MM.1S (cell line): ENCODE measurements around the gene CDKL2.
"Not testable (repeated sequence)": the region's sequence is repeated elsewhere in the genome, so short reads cannot be mapped to it uniquely, and the experiment has no call there.

Source experiments
- DNase-seq: peaks from one replicate; pipeline ENCODE4 v3.0.0-alpha.2; 2015
- H2AFZ ChIP-seq: fragments of 300-600 bp; sonication (generic); 2 replicates; pipeline ENCODE4 v1.6.0; 2016; ENCODE audit warnings: antibody characterized with exemption, low read length
- H3F3A ChIP-seq: fragments of 300-600 bp; sonication (generic); 2 replicates; pipeline ENCODE4 v1.6.1; 2016; ENCODE audit warnings: mild to moderate bottlenecking, antibody characterized with exemption, low read length, moderate library complexity, mixed read lengths; ENCODE audit not compliant: insufficient read depth
- H3K27ac ChIP-seq: fragments of 300-600 bp; sonication (generic); 2 replicates; pipeline ENCODE4 v1.5.1; 2016; ENCODE audit warnings: mild to moderate bottlenecking, low read length
- H3K27me3 ChIP-seq: fragments of 300-600 bp; sonication (generic); replicated peaks from 2 replicates; pipeline ENCODE4 v1.6.0; 2016; ENCODE audit warnings: low read length; ENCODE audit not compliant: insufficient read depth
- H3K36me3 ChIP-seq: fragments of 300-600 bp; sonication (generic); replicated peaks from 2 replicates; pipeline ENCODE4 v1.6.1; 2016; ENCODE audit warnings: mild to moderate bottlenecking, low read length, mixed read lengths; ENCODE audit not compliant: insufficient read depth
- H3K4me1 ChIP-seq: fragments of 300-600 bp; sonication (generic); 2 replicates; pipeline ENCODE4 v1.6.1; 2016; ENCODE audit warnings: low read length, mixed read lengths
- H3K4me2 ChIP-seq: fragments of 300-600 bp; sonication (generic); 2 replicates; pipeline ENCODE4 v1.6.0; 2016; ENCODE audit warnings: low read depth, low read length
- H3K4me3 ChIP-seq: fragments of 300-600 bp; sonication (generic); 2 replicates; pipeline ENCODE4 v1.5.1; 2016; ENCODE audit warnings: low read length, mixed read lengths
- H3K79me2 ChIP-seq: fragments of 300-600 bp; sonication (generic); 2 replicates; pipeline ENCODE4 v1.6.1; 2016; ENCODE audit warnings: mixed run types, low read length, mixed read lengths
- H3K9ac ChIP-seq: fragments of 300-600 bp; sonication (generic); 2 replicates; pipeline ENCODE4 v1.6.1; 2016; ENCODE audit warnings: low read length, mixed read lengths
- H3K9me2 ChIP-seq: fragments of 300-600 bp; sonication (generic); replicated peaks from 2 replicates; pipeline ENCODE4 v1.6.1; 2016; ENCODE audit warnings: mild to moderate bottlenecking, low read length, mixed read lengths; ENCODE audit not compliant: insufficient read depth
- H3K9me3 ChIP-seq: fragments of 300-600 bp; sonication (generic); replicated peaks from 2 replicates; pipeline ENCODE4 v1.6.1; 2016; ENCODE audit warnings: mild to moderate bottlenecking, low read length, mixed read lengths; ENCODE audit not compliant: insufficient read depth
- H4K20me1 ChIP-seq: fragments of 300-600 bp; sonication (generic); 2 replicates; pipeline ENCODE4 v1.6.1; 2016; ENCODE audit warnings: mild to moderate bottlenecking, low read length, moderate library complexity, mixed read lengths; ENCODE audit not compliant: insufficient read depth
- CTCF ChIP-seq: fragments of 300-600 bp; sonication (generic); IDR thresholded peaks from 2 replicates; pipeline ENCODE4 v1.5.1; 2016; ENCODE audit warnings: antibody characterized with exemption, low read length, mixed read lengths
- EZH2 ChIP-seq: fragments of 300-600 bp; sonication (generic); optimal IDR thresholded peaks from 2 replicates; pipeline ENCODE3; 2017; ENCODE audit warnings: low read depth, mild to moderate bottlenecking, antibody characterized with exemption, low read length, mixed read lengths
- EZH2phosphoT487 ChIP-seq: fragments of 300-600 bp; sonication (generic); IDR thresholded peaks from 2 replicates; pipeline ENCODE4 v1.6.1; 2018; ENCODE audit warnings: antibody characterized with exemption, low read length

The CDKL2 gene

GRCh38 chr4:75542824-75543223 is 87.5 kb downstream of the CDKL2 start:
- H3K4me1 ChIP-seq, result 0 out of 2 replicates have a peak, but pooled peaks cover 6% of the 10 kb centered on the region
- no peaks in the 10 kb centered on the region for H3F3A ChIP-seq
- no peaks in the 10 kb centered on the region for H3K79me2 ChIP-seq
- no peak overlapping the region for H3K9ac ChIP-seq
- DNase-seq, result no peak
- TF ChIP-seq EZH2phosphoT487 (no peak), EZH2 (no peak), CTCF (no peak)
- H3K9me3 ChIP-seq, result no peaks in the 10 kb centered on the region
- no peak overlapping the region for H3K4me2 ChIP-seq
- no peak overlapping the region for H2AFZ ChIP-seq
- no peak overlapping the region for H3K27ac ChIP-seq
- H3K4me3 ChIP-seq, result no peak overlapping the region
- no peaks in the 10 kb centered on the region for H3K36me3 ChIP-seq
- H3K9me2 ChIP-seq, result no peaks in the 10 kb centered on the region
- no peaks in the 10 kb centered on the region for H3K27me3 ChIP-seq
- H4K20me1 ChIP-seq, result no peaks in the 10 kb centered on the region

- H3K4me3 ChIP-seq, H3K9me3 ChIP-seq, H3K27ac ChIP-seq, DNase-seq, H3K4me1 ChIP-seq, H3F3A ChIP-seq, H3K36me3 ChIP-seq, H3K79me2 ChIP-seq, H2AFZ ChIP-seq, H3K4me2 ChIP-seq, H3K9me2 ChIP-seq, H3K27me3 ChIP-seq, H3K9ac ChIP-seq, H4K20me1 ChIP-seq: not testable (repeated sequence)
Observed at GRCh38 chr4:75537308-75537707, 93.0 kb downstream of the CDKL2 start.

- not testable (repeated sequence) for H4K20me1 ChIP-seq, H3K27ac ChIP-seq, H3K36me3 ChIP-seq
Observed at GRCh38 chr4:75533926-75534325, 96.4 kb downstream of the CDKL2 start.

GRCh38 chr4:75533339-75533887 is 96.9 kb downstream of the CDKL2 start:
- H3K9ac ChIP-seq, H3K9me2 ChIP-seq, H3K4me3 ChIP-seq, H3F3A ChIP-seq, H4K20me1 ChIP-seq, H3K27ac ChIP-seq, H2AFZ ChIP-seq, H3K4me2 ChIP-seq, H3K36me3 ChIP-seq, H3K27me3 ChIP-seq, H3K79me2 ChIP-seq, H3K9me3 ChIP-seq, DNase-seq, H3K4me1 ChIP-seq: not testable (repeated sequence)

More at GRCh38 chr4:75533926-75534325, 96.4 kb downstream of the CDKL2 start:
- not testable (repeated sequence) for H3K9me3 ChIP-seq, H3K4me2 ChIP-seq, H2AFZ ChIP-seq, H3K9ac ChIP-seq, DNase-seq, H3K79me2 ChIP-seq, H3K27me3 ChIP-seq, H3K4me1 ChIP-seq, H3K9me2 ChIP-seq, H3F3A ChIP-seq, H3K4me3 ChIP-seq

- H3K9me3 ChIP-seq, H3K27ac ChIP-seq, H3K9me2 ChIP-seq, H2AFZ ChIP-seq, H3F3A ChIP-seq, H3K27me3 ChIP-seq, H3K9ac ChIP-seq, H3K4me1 ChIP-seq, H3K79me2 ChIP-seq, H3K36me3 ChIP-seq, H3K4me3 ChIP-seq, H4K20me1 ChIP-seq, H3K4me2 ChIP-seq, DNase-seq: not testable (repeated sequence)
Observed at GRCh38 chr4:75531536-75532143, 98.7 kb downstream of the CDKL2 start.
